Globus pallidus (tissue), 1 donor: ENCODE results near the gene HAAO.

Experiments
- DNase-seq: peaks from one replicate; pipeline ENCODE4 v3.0.0-alpha.2; 2015; ENCODE audit warnings: low spot score

Gene HAAO

DNA sequence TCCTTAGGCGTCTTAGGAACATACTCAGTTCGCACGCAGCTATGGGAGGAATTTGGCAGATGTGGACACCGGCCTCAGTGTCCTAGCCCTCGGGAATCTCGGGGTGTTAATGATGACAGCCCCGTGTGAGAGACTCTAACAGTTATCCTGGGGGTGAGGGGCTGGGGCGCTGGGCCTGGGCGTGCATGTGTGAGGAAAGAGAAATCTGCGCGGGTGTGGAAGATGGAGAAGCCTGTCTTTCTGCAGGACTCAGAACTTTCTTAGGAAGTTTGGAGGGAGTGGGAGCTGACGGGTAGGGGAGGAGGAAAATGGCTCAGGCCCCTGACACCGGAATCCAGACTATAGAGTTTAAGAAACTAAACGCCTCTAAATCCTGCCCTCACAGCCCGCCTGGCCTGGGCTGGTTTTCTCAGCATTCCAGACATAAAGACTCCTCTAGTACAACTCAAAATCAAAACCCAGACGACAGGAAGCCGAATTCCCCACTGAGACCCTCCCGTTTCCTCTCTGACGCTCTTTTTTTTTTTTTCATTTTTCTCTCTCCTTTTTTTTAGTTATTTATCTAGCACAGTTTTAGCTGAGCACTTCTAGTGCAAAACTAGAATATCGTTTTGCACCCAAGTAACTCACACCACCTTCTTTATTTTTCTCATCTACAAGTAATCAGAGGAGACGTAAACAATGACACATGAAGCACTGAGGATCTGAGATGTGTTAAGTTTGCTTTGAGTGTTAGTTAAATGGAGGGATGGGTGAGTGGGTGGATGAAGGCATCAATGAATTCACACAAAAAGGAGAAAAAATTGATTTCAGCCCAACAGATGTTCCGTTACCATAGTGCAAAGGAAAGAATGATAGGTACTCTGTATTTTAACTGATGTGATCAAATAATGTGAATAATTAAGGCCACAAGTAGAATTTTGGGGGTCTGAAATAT is 1.2 kb upstream of the HAAO start:
- DNase-seq, result no peak

DNA sequence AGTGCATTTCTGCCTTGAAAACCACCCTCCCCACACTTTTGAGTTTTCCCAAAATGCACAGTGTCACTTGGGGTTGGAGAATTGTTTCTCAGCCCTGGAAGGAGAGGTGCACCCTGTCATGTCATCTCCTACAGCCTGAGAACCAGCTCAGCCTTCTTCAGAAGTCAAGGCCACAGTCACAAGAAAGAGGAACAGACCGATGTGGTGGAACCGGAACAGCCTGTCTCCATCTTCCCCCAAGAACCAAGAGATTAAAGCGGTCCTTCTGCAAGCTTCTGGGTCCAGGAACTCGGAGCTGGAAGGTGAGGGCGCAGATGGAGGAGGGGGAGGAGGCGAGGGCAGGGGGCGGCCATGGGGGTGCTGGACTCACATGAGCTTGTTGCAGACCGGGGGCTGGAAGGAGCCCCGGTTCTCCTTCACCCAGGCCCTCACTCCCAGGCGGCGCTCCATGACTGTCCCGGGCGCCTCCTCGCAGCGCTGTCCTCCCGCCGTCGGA is 248 bp downstream of the HAAO start:
- no peak for DNase-seq

DNA sequence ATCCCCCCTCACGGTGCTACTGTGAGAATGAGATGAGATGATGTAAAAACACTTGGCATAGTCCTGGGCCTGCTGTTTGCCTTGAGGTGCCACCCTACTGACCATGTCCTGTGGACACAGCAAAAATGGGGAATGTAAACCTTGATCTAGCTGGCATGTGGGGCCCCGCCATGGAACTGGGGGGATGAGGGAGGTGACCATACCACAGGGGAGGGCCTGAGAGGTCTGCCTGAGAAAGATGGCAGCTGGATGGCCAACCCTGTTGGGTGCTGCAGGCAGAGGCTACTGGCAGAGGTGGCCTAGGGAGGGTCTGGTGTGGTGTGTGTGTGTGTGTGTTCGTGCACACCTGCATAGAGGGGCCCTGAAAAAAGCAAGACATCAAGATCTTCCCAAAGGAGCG is 777 bp downstream of the HAAO start:
- DNase-seq, result no peak

DNA sequence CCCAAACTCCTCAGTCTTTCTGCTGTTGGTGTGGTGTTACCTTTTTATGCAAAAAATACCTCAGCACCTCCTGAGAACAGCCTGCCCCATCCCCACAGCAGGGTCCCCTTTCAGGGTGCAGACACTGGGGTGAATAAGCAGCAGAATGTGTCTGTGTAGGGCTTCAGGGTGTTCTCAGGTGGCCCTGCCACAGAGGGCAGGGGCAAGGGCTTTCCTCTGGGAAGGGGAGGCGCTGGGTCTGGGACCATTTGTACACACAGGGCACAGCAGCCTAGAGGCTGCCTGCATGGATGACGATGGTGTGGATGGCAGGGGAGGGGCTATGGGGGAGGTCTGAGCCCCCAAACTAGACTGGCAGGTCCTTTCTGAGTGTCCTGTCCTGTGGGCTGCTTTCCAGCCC is 2.6 kb downstream of the HAAO start:
- DNase-seq, result no peak

DNA sequence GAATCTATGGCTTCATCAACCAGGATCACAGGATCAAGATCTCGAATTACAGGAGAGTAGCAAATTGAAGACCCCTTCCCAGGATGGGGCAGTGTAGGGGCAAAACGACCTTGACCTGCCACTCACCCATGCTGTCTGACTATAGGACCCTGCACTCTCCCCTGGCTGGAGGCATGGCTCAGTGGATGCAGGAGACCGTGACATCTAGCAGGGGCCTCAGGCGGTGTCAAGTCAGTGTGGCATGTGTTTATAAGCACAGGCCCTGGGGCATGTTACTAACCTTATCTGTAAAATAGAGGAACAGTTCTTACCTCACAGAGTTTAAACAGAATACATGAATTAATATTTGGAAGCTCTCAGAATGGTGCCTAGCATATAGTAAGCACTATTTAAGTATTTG is 3.5 kb downstream of the HAAO start:
- no peak for DNase-seq

DNA sequence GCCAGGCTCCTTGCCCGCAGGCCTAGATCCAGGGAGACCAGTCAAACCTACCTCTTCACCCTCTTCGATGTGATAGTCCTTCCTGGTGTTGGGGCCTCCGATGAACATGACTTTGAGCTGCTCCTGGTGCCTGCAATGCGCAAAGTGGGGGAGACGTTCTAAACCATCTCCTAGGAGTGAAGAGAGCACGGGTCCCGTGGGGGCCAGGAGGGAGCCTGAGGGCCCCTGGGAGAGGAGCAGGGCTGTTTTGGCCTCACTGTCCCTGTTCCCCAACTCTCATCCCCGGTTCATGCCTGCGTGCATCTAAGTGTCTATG is 3.9 kb downstream of the HAAO start:
- no peak for DNase-seq

DNA sequence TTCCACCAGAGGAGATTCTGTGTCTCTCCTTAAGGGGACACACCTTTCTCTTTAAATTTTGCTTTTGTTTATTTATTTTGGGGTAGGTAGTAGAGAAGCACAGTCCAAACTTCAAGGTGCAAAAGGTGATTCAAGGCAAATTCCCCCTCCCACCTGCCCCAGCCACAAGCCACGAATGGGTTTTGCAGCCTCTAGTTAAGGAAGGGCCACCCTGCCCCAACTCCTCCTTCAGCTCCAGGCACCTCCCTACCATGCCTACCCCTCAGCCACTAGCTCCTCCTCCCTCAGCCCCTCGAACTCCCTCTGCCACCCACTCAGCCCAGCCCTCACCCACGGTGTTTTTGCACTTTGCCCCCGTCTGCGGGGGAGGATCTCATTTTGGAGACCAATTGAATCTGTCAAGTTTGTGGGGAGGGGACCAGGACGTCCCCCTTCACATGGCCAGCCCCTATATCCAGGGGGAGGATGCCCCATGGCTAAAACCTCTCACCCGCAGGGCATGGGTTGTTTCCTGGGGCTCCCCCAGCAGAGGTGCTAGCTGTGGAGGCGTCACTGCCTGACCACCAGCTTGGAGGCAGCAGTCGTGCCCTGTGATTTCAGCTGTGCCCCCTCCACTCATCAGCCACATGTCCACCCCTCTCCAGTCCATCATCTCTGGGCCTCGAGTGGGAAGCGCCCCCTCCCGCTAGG is 4.5 kb downstream of the HAAO start:
- no peak for DNase-seq

DNA sequence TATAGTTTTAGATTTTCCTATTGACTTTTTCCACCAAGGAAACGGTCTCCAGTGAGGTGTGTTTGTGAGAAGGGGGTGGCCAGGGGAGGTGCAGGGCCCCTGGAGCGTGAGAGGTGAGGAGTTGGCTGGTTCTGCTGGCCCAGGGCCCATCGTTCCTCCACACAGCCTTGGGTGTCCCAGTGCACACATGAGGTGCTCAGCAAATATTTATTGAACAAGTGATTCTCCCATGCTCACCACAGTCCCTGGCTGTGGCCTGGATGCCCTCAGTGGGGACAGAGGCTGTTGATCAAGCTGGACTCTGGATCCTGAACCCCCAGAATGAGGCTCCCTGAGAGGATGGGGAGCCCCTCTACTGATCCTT is 5.0 kb downstream of the HAAO start:
- no peak for DNase-seq

DNA sequence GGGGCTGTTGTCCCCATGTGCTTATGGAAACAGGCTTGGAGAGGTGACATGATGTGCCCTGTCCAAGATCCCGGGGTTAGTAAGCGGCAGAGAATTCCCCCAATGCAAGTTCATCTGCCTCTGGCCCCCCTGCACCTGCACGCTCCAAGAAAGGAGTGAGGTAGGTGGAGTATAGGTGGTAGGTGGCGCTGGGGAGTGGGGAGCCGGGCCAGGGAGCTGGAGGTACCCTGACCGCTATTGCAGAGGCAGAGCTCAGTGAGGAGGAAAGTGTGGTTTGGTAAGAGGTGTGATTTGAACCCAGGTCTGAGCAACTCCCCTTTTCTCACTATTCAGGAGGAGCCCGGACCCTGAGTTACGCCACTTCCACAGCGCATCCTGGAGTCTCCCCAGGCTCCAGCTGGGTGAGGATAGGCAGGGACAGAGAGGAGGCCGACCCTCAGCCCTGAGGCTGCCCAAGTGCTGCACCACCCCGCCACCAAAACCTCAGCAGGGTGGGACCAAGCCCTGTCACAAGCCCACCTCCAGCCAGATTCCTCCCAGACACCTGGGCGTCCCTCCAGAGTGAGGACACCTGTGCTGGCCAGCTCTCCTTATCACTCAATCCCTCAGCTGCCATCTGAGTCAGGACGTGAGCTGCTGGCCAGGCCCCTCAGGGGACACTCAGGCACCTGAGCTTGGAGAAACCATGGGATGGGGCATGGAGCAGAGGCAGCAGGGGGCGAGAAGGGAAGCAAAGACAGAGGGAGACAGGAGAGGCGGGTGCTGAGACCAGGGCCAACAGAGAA is 5.6 kb downstream of the HAAO start:
- DNase-seq, result no peak

DNA sequence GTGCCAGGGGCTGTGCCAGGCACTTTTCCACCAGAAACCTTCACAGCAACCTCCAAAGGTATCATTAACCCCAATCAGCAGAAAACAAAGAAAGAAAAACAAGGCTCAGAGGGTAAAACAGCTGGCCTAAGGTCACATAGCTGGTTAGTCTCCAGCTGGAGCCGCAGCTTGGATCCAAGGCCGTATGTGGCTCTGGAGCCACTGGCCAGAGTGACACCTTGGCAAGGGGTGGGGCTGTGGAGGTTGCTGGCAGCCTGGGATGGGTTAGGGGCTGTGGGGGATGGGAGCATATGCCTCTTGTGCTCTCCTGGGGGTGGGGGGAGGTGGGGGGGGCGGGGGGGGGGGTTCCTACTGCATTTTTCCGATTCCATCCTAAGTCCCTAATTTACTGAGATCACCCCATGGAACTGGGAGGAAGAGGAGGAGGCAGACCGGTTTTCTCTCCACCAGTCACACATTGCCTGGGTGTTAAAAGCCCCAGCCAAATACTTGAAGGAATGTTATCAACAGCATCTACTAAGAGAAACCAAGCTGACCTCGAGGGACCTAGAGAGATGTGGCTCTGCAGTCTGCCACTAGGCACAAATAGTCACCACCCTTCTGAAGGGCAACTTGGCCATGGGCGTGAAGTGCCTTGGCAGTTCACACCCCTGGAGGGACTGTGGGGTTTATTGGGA is 8.0 kb downstream of the HAAO start:
- DNase-seq, result no peak

DNA sequence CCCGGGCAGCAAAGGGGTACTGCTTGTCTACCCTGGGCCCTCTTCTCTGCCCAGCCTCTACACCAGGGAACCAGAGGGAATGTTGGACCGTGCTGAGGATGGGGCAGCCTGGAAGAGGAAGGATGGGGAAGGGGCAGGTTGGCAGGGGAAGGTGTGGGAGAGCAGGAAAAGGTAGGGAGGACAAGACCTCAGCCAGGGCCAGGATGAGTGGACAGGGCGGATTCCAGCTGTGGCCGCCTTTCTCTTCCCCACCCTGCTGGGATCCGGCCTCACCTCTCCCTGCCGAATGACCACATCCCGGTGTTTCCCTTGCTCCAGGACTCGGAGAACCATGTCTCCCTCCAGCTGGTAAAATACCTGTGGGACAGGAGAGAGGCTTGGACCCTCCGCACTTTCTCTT is 8.9 kb downstream of the HAAO start:
- DNase-seq, result no peak

DNA sequence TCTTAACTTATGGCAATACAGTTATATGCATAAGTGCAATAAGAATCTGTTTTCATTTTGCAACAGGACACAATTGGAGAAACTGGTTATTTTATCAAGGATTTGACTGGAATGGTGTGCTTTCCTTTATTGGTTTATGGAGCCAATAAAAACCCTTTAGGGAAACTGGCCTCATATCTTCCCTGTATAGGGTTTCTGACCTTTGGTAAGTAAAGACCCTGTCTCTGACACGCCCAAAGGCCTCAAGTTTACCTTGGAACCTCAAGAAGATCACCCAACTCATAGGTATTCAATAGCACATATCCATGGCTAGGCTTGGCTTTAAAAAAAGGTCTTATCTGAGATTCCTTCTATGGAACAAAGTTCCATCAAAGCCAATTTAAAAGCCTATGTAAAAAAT is 11.2 kb downstream of the HAAO start:
- DNase-seq, result no peak

DNA sequence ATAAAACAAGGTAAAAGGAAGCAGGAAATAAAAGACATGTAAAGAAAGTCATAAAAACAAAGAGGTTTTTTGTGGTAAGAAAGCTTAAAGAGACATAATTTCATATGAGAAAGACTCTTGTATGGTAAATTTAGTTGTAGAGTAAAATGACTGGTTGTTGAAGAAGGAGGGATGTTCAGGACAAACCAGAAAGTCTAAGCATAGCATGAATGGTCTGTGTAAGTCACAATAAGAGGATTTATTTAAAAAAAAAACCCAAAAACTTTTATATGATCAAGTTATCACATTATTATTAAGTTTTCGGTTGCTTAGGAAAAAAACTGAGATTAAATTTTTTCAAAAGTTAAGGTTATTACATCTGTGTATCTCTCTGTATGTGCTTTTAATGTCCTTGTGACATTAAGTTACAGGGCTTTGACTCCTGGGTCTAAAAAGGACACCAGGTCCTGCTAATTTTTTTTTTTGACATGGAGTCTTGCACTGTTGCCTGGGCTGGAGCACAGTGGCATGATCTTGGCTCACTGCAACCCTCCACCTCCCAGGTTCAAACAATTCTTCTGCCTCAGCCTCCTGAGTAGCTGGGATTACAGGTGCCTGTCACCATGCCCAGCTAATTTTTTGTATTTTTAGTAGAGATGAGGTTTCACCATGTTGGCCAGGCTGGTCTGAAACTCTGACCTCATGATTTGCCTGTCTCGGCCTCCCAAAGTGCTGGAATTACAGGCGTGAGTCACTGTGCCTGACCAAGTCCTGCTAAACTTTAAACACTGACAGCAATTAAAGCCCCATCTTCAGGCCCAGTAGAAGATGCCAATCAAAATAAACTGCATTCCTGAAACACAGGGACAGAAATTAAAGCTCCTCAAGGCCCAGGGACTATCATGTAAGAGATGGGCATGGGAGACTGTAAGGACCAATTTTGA is 14.2 kb downstream of the HAAO start:
- DNase-seq, result no peak

DNA sequence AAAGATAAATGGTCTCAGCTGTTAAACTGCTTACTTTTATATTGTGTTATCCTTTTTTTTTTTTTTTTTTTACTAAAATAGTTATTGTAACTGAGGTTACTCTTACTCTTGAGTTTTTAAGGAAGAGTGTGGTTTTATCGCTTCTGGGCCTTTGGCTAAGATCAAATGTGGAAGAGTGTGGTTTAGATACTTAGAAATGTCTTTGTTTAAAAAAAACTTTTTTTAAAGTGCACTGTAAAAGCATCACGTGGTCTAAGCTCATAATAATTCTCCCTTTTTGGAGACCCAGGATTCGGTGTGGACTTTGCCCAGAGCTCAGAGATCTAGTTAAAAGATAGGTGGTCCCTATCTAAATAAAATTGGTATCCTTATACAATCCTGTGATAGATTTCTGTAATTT is 16.6 kb downstream of the HAAO start:
- DNase-seq, result no peak

DNA sequence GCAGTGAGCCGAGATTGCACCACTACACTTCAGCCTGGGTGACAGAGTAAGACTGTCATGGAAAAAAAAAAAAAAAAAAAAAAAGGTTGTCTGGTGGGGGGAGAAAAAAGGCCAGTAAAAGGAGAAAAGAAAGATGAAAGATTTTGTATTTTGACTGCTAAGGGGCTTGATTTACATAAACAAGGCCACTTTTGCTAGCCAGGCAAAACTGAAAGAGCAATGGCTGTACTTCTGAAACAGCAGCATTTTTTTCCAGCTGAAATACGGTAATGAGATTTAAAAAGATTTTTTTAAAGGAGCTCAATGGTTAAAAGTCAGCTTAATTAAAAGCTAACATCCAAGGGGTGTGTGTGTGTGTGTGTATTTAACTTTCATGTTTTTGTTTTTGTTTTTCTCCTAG is 17.2 kb downstream of the HAAO start:
- DNase-seq, result no peak

DNA sequence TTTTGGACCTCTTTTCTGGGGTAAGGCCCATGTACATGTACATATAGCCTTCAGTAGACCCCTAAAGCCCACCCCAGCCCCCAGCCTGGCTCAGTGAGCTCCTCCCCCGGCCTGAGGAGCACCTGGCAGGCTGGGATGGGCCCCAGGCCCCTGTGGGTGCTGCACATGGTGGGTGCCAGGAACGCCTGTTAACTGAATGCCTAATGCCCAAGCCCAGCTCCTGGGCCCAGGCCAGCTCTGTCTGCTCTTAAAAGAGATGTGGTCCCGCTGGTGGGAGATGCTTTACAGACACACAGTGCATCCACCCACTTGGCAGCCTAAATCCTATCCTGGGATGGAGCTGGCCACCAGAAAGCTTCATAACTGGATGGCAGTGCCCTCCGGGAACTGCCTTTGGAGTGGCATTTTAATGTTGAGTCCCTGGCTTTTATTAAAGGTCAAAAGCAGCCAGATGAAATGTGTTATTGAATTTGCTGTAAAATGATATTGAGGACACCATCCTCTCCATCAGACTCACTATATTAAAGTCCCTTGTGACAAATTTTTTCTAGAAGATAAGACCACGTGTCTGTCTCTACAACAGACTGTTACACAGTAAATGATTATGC is 20.7 kb downstream of the HAAO start:
- DNase-seq, result no peak

DNA sequence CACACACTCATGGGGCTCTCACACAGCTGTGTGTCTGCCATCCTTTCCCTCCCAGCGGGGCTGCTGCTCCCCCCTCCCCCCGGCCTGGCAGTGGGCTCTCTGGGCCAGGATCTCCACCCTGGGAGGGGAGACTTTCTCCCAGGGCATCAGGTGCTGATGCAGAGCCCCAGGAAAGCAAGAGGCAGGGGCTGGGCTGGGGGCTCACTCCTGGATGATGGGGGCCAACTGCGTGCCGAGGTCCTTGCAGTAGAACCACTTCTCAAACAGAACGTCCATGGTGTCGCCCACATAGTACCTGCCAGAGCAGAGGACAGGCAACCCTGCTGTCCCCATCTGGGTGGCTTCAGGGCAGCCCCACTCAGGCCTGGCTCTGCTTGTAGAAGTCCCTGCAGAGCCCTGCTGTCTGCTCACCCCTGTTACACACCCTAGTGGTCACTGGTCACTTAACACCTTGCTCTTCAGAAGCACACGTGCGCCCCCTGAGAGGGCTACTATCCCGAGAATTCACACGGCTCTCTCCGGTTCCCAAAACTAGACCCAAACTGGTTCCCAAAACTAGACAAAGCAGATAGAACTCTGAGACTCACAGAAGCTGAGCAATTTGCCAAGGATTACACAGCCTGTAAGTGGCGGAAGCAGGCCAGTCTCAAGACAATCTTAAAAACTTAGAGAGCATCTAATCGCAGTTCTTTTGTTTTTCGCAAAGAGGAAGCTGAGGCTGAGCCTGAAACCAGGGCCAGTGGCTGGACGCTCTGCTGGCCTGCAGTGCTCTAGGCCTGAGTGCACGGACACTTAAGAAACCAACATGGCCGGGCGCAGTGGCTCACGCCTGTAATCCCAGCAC is 21.9 kb downstream of the HAAO start:
- no peak for DNase-seq

DNA sequence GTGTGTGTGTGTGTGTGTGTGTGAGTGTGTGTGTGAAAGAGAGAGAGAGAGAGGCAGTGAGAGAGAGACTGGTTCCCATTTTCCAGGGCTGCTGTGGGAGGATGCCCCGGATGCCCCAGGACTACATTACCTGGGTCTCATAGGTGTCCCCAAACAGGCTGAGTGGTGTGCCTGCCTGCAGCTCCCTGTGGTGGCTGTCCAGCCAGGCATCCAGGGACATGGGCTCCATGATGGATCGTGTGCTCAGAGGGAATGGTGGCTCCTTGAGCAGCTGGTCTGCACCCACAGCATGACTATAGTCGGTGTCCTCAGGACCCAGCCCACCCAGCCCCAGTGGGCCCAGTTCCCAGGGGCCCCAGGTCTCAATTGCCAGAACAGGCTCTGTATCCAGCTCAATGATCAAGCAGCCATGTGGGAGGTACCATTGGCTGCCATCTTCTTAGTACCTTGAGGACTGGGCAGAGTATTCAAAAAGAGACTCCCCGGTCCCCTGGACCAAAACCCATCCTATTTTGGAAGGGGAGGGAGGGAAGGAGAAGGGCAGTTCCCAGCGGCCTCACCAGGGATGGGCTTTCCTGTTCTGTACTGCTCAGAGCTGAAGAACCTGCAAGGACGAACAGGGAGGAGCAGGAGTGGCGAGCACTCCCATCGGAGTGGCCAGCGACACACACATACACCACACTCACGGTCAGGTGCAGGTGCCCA is 22.6 kb downstream of the HAAO start:
- DNase-seq, result no peak

DNA sequence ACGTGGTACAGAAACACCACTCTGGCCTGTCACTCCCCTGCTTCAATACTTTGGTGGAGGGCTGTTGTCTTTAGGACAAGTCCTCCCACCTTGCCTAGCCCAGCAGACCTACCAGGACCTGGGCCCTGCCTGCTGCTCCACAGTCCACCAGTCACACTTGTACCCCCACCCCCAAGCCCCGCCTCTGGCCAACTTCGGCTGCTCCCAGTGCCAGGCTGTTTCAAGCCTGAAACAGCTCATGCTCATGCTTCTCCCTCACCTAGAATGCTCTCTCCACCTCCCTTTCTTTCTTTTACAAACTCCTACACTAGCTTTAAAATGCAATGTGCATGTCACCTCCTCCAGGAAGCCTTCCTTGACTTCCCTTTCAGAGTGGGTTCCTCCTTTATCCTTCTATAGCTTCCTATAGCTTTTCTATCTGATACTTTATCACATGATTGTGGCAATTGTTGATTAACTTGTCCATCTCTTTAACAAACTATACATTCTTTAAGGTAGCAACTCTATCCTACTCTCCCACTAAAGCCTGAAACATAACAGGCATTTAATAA is 23.6 kb downstream of the HAAO start:
- DNase-seq, result no peak
